ENCODE results near the gene HTRA2.
A peak's percentile ranks its signal among the peaks of the same experiment; 100 is the strongest.

Gene HTRA2

GRCh38 chr2:74567881-74568280 lies 38.1 kb downstream of the HTRA2 start:
- TF ChIP-seq, protein P1, sequence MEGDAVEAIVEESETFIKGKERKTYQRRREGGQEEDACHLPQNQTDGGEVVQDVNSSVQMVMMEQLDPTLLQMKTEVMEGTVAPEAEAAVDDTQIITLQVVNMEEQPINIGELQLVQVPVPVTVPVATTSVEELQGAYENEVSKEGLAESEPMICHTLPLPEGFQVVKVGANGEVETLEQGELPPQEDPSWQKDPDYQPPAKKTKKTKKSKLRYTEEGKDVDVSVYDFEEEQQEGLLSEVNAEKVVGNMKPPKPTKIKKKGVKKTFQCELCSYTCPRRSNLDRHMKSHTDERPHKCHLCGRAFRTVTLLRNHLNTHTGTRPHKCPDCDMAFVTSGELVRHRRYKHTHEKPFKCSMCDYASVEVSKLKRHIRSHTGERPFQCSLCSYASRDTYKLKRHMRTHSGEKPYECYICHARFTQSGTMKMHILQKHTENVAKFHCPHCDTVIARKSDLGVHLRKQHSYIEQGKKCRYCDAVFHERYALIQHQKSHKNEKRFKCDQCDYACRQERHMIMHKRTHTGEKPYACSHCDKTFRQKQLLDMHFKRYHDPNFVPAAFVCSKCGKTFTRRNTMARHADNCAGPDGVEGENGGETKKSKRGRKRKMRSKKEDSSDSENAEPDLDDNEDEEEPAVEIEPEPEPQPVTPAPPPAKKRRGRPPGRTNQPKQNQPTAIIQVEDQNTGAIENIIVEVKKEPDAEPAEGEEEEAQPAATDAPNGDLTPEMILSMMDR (conservative IDR thresholded peaks at IDR 0.05; ENCODE audit: low read length), result no peak
- H3K4me3 ChIP-seq (ENCODE audit: low read length), result no peak overlapping the region
- DNase-seq (ENCODE audit: low read depth), result peak; percentile 97

- no peak for DNase-seq (ENCODE audit: low read depth)
- TF ChIP-seq, protein P1 (conservative IDR thresholded peaks at IDR 0.05; ENCODE audit: low read length), result no peak
These were observed 40.0 kb downstream of the HTRA2 start for GRCh38 chr2:74569686-74570085.

GRCh38 chr2:74571058-74571457 lies 41.3 kb downstream of the HTRA2 start:
- TF ChIP-seq, protein P1 (conservative IDR thresholded peaks at IDR 0.05; ENCODE audit: low read length), result no peak
- DNase-seq (ENCODE audit: low read depth), result no peak
- H3K4me3 ChIP-seq (ENCODE audit: low read length), result no peak overlapping the region

More at GRCh38 chr2:74569686-74570085, 40.0 kb downstream of the HTRA2 start:
- no peak overlapping the region for H3K4me3 ChIP-seq (ENCODE audit: low read length)

DNA sequence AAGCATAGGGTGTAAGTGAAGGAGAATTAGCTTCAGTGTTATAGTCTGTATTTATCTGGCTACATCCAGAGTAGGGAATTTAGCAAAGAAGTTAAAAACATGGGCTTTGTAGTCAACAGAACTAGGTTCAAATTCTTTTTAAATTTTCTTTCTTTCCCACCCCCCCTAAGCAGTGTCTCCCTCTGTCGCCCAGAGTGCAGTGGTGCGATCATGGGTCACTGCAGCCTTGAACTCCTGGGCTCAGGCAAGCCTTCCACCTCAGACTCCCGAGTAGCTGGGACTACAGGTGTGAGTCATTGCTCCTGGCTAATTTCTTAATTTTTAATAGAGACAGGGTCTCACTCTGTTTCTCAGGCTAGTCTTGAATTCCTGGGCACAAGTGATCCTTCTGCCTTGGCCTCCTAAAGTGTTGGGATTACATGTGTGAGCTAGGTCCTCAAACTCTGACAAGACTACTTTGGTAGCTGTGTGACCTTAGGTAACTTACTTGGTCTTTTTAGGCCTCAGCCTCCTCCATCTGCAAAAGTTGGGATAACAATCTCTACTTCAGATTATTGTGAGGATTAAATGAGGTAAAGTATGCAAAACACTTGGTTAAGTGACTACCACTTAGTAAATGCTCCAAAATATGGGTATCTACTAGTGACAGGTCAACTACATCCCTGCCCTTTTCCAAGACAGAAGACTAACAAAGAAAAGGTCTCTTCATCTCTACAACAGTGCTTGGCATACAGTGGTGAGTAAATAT lies 42.6 kb downstream of the HTRA2 start:
- TF ChIP-seq, protein P1 (conservative IDR thresholded peaks at IDR 0.05; ENCODE audit: low read length), result no peak
- no peak for DNase-seq (ENCODE audit: low read depth)
- H3K4me3 ChIP-seq (ENCODE audit: low read length), result no peak overlapping the region

DNA sequence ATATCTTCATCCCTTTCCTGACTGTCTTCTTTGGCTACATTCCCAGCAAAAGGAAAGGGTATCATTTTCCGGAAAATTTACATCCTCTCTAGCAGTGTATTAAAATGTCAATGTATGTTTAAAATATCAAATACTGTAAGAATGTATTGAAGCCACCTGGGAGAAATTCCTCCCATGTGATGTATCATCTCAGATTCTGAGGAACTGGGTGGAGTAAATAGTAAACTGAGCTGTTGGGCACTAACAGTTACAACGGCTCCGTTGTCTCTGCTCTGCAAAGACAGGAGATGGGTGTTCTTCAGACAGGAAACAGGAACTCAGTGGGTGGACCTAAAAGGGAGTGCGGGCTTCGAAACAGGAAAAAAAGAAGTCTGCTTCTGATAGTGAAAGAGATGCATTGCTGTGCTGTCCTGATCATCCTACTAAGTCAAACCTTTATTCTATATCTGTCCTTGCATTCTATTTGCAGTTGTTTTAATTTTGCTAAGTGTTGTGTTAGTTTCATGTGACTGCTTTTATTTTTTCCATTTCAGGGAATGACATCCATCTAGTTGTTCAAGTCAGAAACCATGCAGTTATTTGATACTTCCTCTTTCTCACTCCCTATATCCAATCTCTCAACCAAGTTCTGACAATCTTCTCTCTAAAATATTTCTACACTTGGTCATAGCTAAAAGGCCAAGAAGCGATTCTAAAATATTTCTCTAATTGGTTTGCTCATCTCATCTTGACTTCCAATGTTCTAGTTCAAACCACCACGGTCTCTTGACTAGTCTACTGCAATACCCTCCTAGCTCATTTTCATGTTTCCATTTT lies 44.2 kb downstream of the HTRA2 start:
- no peak overlapping the region for H3K4me3 ChIP-seq (ENCODE audit: low read length)
- TF ChIP-seq, protein P1 (conservative IDR thresholded peaks at IDR 0.05; ENCODE audit: low read length), result no peak
- peak; percentile 67 for DNase-seq (ENCODE audit: low read depth)

DNA sequence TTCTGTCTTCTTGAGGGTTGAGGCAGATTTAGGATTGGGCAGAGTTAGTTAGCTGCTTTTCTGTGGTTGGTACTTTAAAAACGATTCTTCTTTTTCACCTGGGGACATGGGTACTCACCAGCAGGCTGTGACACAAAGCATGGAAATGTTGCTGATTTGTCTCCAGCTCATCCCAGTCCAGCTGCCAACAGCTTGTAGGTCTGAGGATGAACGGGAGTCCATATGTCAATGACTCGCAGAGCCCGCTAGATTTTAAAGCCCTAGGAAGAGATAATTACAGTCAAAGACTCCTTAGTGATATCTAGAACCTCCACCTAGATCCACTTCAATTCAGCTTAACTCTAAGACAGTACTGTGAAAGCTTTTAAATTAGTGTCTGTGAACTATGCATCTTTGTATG lies 45.6 kb downstream of the HTRA2 start:
- peak; percentile 30 for DNase-seq (ENCODE audit: low read depth)
- no peak overlapping the region for H3K4me3 ChIP-seq (ENCODE audit: low read length)
- TF ChIP-seq, protein P1 (conservative IDR thresholded peaks at IDR 0.05; ENCODE audit: low read length), result no peak
